GM10266 (cell line): ENCODE measurements around the gene OR2M2.

Source experiments
- DNase-seq: peaks from one replicate; pipeline ENCODE4 v3.0.0; 2012; ENCODE audit errors: extremely low spot score
- TF ChIP-seq, protein P1 (sequence below): IDR thresholded peaks from 2 replicates; pipeline ENCODE4 v1.5.1; 2012; ENCODE audit warnings: mild to moderate bottlenecking, low read depth; ENCODE audit not compliant: control insufficient read depth, insufficient read depth; ENCODE audit errors: missing control alignments

The OR2M2 gene, protein sequence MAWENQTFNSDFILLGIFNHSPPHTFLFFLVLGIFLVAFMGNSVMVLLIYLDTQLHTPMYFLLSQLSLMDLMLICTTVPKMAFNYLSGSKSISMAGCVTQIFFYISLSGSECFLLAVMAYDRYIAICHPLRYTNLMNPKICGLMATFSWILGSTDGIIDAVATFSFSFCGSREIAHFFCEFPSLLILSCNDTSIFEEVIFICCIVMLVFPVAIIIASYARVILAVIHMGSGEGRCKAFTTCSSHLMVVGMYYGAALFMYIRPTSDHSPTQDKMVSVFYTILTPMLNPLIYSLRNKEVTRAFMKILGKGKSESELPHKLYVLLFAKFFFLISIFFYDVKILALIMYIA

DNA sequence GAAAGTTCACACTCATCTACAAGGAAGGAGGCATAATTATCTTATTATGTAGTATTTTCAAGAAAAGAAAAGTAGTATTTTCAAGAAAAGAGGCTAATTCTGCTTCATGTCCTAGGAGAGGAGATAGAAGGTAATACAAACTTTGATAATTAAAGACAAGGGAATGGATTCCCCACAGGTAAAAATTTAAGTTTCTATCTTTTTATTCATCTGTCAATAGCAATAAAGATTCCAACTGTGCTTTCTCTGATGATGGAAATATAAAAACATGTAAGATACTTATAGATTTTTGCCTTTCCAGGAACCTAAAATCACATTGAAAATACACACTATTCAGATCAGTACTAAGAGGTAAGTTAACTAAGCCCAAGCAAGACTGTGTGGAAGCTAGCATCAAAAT, at the start of gene OR2M2:
Gene OR2M2, plus strand, starts transcription at position 301 of the 400 bp plus-strand sequence. CDS start 5,165 bp downstream, outside the sequence.
- DNase-seq = no peak
- TF ChIP-seq, protein P1, sequence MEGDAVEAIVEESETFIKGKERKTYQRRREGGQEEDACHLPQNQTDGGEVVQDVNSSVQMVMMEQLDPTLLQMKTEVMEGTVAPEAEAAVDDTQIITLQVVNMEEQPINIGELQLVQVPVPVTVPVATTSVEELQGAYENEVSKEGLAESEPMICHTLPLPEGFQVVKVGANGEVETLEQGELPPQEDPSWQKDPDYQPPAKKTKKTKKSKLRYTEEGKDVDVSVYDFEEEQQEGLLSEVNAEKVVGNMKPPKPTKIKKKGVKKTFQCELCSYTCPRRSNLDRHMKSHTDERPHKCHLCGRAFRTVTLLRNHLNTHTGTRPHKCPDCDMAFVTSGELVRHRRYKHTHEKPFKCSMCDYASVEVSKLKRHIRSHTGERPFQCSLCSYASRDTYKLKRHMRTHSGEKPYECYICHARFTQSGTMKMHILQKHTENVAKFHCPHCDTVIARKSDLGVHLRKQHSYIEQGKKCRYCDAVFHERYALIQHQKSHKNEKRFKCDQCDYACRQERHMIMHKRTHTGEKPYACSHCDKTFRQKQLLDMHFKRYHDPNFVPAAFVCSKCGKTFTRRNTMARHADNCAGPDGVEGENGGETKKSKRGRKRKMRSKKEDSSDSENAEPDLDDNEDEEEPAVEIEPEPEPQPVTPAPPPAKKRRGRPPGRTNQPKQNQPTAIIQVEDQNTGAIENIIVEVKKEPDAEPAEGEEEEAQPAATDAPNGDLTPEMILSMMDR = no peak

DNA sequence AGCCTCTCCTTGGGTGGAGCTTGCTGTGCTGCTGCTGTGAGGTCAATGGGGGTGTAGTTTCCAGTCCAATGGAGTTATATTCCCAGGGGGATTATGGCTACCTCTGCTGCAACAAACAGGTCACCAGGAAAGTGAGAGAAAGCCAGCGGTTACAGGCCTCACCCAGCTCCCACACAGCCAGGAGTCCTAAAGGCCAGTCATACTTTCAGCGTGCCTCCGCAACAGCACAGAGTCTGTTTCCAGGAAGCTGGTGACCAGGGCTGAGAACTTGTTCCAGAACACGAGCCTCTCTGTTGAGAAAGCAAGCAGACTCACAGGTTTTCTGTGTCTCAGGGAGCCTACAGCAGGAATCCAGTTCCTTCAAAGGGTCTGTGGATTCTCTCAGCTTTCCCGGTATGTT, 47.0 kb upstream of the OR2M2 start:
- DNase-seq = no peak
- TF ChIP-seq, protein P1 = no peak

DNA sequence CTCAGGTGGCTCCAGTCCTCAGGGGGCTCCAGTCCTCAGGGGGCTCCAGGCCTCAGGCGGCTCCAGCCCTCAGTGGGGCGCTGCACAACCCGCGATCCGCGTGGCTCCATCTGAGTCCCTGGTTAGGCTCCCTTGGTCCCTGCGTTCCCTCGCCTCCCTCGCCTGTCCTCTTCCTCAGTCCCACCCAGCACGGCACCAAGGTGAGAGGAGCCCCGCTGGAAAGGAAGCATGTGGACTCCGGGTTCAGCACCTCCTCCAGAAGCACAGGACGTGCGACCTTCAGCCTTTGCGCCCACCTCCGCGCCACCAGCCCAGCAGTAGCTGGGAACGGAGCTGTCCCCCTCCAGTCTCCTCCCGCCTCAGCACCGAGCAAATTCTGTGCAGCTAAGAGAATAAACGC, 37.8 kb upstream of the OR2M2 start:
- TF ChIP-seq, protein P1 = no peak
- DNase-seq = no peak

DNA sequence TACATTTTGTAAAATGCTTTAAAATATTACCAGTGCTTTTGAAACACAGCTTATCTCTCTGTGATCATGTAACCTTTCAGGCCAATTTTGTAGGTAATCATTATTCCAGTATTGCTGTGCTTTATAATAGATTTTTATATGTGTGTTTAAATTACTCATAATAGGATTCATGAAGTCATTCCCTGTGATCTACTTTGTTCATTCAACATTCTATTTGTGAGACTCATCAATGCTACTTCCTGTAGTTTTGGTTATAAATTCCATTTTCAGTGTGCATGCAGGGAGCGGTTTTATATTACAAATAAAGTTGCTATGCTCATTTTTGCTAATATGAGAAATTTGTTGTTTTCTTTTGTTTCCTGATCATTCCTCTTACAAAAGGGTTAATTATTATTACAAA, 33.8 kb upstream of the OR2M2 start:
- no peak for DNase-seq
- TF ChIP-seq, protein P1 = no peak

DNA sequence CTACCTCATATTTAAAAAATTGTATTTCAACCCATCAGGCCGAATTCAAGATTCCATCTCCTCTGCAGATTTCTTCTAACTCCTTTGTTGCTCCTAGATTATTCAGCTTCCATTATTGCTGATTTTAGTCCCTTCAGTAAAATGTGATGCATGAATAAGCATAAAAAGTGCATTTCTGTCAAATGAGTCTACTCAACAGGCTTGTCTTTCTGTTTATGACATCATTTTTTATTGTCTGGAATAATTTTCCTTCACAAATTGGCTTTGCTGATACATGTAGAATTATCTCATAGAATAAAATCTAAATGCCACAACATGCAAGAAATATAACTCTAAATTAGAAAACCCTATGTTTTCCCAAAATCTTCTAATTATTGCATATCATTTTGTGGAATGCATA, 31.3 kb upstream of the OR2M2 start:
- TF ChIP-seq, protein P1 = no peak
- no peak for DNase-seq

DNA sequence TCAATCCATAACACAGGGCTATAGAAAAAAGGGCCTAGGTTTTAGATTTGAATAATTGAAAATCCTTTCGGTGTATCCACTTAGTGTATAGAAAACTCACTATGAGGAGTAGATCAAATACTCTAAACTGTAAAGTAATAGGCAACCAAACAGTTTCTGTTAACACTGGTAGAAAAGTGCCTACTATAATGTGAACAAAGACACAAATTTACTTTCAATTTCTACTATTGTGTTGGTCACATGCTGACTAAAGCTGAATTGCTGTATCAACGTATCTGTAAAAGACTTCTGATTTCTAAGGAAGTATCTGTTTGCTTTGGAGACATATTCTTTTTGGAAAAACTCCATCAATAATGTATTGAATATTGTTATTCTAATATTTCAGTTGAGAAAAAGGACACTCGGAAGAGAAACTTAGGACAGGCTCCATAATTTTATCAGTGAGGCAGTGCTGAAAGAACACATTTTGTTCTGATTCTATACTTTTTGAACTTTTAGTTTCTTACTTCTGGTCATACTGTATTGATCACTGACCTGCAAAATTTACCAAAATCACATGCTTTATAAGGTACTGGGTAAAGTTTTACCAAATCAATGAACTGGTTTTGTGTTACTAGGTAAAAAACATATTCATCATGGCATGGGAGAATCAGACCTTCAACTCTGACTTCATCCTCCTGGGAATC, 30.0 kb upstream of the OR2M2 start, which contains the start of gene OR2M5:
Gene OR2M5, plus strand, starts transcription at position 636 of the 686 bp plus-strand sequence. Its CDS starts 0 bp downstream, at position 636.
- DNase-seq = no peak
- TF ChIP-seq, protein P1 = no peak
